ENCODE results near the gene GSDME.

DNA sequence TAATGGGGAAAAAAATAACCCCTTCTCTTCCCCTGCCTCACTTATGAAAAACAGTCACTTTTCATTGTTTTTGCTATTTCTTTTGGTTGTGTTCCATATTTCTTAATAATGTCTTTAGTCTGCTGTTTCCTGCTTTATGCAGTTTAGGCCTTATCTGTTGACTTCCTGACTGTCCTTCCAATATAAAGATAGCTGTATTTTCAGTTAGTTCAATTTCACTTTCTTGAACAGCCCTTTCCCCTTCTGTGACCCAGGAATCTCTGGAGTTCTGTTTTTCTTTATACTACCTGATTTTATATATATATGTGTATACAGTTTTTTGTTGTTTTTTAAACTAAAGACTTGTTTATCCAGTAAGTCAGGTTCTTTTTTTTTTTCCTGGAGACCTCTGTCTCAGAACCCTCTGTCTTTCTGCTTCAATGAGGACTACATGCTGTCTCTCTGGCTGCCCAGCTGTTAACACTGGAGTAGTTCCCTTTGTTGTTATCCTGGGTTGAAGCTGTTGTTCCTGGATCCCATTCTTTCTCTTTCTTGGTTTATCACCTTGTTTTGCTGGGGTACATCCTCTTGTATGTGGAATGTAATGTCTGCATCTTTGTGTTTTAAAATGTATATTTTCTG is 87.2 kb downstream of the GSDME start:
- TF ChIP-seq CTCF (conservative IDR thresholded peaks at IDR 0.05 in 1 of 2, IDR thresholded peaks at IDR 0.05 in 1 of 2; ENCODE audit: extremely low read depth in 1 of 2, insufficient read depth in 1 of 2, low read depth in 1 of 2, low read length in 2 of 2): no peak
- no peak for TF ChIP-seq EZH2 (IDR thresholded peaks at IDR 0.05; ENCODE audit: borderline replicate concordance, low read length)

Measured in mammary epithelial cell (primary cell).